Vagina (tissue), 2 donors: ENCODE measurements around the gene NOS3. TPM values are rescaled to one million over a fixed set of nuclear protein-coding genes. Genes with fewer than 3 reads are reported as not detected.

Experiments used
- DNase-seq, 2 donors: peaks; one replicate each; pipeline ENCODE4 v3.0.0-alpha.2; 2017; ENCODE audit errors: extremely low spot score in 2 of 2
- H3K27ac ChIP-seq: fragments of 200-600 bp; sonication (generic); one replicate; pipeline ENCODE4 v1.5.1; 2019
- H3K27me3 ChIP-seq: fragments of 200-600 bp; sonication (generic); one replicate; pipeline ENCODE4 v1.5.1; 2019
- H3K36me3 ChIP-seq, 2 donors: fragments of 200-600 bp; sonication (generic); one replicate each; pipeline ENCODE4 v1.5.1; 2017 to 2019
- H3K4me1 ChIP-seq: fragments of 200-600 bp; sonication (generic); one replicate; pipeline ENCODE4 v1.5.1; 2019
- H3K4me3 ChIP-seq, 2 donors: fragments of 200-600 bp; sonication (generic); 1 replicate in 1 of 2; 2 replicates in 1 of 2; pipeline ENCODE4 v1.5.1; 2016 to 2019
- H3K9me3 ChIP-seq: fragments of 200-600 bp; sonication (generic); one replicate; pipeline ENCODE4 v1.5.1; 2019
- POLR2A ChIP-seq, 2 donors: fragments of 450-650 bp; IDR thresholded peaks; one replicate each; pipeline ENCODE4 v1.6.1; 2017; ENCODE audit warnings: antibody characterized with exemption in 2 of 2, mild to moderate bottlenecking in 2 of 2, moderate library complexity in 2 of 2
- POLR2AphosphoS5 ChIP-seq, 2 donors: sonication (generic); formaldehyde crosslinking; IDR thresholded peaks; one replicate each; pipeline ENCODE4 v1.9.0; 2017; ENCODE audit warnings: antibody characterized with exemption in 2 of 2, mild to moderate bottlenecking in 2 of 2, low read depth in 1 of 2; ENCODE audit not compliant: insufficient read depth in 1 of 2
- intact Hi-C: fragments of 100-400 bp; cut with DNase I; formaldehyde crosslinking; loops from one replicate; pipeline ENCODE4 v1.15.1; 2023
- total RNA-seq: library from RNA; depleted of rRNA; stranded (reverse); fragments of >200 nt; gene quantifications from one replicate; pipeline ENCODE4 v1.2.3, GENCODE V29; 2016
- TF ChIP-seq, protein P1 (sequence below), 3 experiments: fragments of 450-650 bp in 2 of 3; fragments of 200-600 bp in 1 of 3; sonication (generic) in 1 of 3; IDR thresholded peaks; one replicate each; pipeline ENCODE4 v1.5.1; 2017 to 2019; ENCODE audit warnings: antibody characterized with exemption in 3 of 3, mild to moderate bottlenecking in 2 of 3, moderate library complexity in 2 of 3

NOS3 gene
- total RNA-seq, 1 donor from 2014 or later, result 22.8 TPM

DNA sequence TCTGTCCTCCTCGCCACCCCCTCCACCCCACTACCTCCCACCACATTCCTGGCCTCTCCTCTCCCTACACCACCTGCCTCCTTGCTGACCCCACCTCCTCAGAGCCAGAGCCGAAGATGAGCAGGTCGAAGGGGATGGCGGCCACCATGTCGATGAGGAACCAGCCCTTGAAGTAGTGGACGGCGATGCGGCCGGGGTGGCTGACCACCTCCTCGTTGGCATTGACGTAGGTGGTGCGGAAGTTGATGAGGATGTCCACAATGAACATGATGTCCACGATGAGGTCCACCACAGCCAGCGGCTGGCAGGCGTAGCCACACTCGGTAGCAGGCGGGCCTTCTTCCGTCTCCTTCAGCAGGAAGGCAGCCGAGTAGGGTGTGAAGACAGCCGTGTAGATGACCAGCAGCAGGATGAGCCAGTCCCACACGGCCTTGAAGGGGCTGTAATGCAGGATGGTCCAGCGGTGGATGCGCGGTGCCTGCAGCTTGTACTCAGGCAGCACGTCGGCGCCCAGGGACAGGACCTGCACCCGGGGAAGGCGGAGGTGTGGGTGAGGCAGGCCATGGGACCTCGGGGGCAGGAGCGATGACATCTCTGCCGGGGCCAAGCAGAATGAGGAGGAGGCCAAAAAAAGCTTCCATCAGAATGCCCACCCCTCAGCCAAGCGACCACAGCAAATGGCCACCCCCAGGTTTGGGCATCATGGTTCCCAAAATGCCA lies 38.3 kb upstream of the NOS3 start:
- no peak for TF ChIP-seq POLR2A (IDR thresholded peaks at IDR 0.05)
- TF ChIP-seq, protein P1, sequence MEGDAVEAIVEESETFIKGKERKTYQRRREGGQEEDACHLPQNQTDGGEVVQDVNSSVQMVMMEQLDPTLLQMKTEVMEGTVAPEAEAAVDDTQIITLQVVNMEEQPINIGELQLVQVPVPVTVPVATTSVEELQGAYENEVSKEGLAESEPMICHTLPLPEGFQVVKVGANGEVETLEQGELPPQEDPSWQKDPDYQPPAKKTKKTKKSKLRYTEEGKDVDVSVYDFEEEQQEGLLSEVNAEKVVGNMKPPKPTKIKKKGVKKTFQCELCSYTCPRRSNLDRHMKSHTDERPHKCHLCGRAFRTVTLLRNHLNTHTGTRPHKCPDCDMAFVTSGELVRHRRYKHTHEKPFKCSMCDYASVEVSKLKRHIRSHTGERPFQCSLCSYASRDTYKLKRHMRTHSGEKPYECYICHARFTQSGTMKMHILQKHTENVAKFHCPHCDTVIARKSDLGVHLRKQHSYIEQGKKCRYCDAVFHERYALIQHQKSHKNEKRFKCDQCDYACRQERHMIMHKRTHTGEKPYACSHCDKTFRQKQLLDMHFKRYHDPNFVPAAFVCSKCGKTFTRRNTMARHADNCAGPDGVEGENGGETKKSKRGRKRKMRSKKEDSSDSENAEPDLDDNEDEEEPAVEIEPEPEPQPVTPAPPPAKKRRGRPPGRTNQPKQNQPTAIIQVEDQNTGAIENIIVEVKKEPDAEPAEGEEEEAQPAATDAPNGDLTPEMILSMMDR (IDR thresholded peaks at IDR 0.05), result no peak
- TF ChIP-seq POLR2AphosphoS5 (IDR thresholded peaks at IDR 0.05; ENCODE audit: insufficient read depth in 1 of 2, low read depth in 1 of 2), result no peak
- Histone ChIP-seq H3K36me3 (no peaks in the 10 kb centered on the region), H3K27me3 (no peaks in the 10 kb centered on the region), H3K9me3 (no peaks in the 10 kb centered on the region), H3K4me3 (no peak overlapping the region), H3K4me1 (peaks cover 14% of the 10 kb centered on the region), H3K27ac (no peak overlapping the region)
- intact Hi-C loops, result no loop called here
- no peak for DNase-seq

DNA sequence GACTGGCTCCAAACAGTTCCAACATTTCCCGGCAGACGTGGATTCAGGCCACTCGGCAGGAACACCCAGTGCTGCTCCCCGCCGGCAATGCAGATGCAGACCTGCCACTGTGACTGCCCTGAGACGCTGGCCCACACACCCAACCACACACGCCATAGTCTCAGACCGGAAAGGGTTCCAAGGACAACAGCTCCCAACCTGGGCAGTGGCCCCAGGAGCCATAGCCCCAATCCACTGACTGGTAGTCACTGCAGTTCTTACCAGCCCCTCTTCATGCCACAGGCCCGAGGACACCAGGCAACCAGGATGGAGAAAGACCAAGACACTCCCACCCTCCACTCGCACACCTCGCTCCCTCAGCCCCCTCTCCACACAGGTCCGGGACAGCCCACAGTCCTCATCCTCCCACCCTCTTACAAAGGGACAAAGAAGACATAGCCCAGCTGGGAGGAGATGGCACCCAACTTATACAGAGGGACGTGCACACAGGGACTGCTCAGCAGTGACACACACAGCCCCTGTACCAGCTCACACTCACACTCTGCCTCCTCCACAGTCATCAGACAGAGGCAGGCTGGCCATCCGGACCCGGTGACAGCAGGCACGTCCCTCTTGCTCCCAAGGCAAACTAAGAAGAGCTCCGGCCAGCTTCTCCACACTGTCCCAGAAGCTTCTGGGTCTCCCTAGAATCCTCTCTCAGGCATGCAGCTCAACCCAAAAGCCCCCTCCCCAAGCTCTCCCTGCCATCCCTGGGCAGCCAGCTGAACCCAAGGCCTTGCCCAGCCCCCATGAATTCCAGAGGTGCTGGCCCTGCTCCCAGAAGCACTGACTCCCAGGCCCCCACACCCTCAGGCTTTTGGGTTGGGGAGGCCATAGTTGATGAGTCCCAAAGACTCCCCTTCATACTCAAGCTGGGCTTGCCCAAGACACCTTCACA lies 37.5 kb upstream of the NOS3 start:
- intact Hi-C loops, result no loop called here
- no peak overlapping the region for H3K27ac ChIP-seq
- H3K36me3 ChIP-seq, result no peaks in the 10 kb centered on the region
- no peaks in the 10 kb centered on the region for H3K9me3 ChIP-seq
- TF ChIP-seq POLR2AphosphoS5 (IDR thresholded peaks at IDR 0.05; ENCODE audit: insufficient read depth in 1 of 2, low read depth in 1 of 2), result no peak
- TF ChIP-seq POLR2A (IDR thresholded peaks at IDR 0.05), result no peak
- TF ChIP-seq, protein P1 (IDR thresholded peaks at IDR 0.05), result no peak
- H3K27me3 ChIP-seq, result no peaks in the 10 kb centered on the region
- peaks cover 10% of the 10 kb centered on the region for H3K4me1 ChIP-seq
- H3K4me3 ChIP-seq, result no peak overlapping the region
- no peak for DNase-seq

GRCh38 chr7:150954201-150954985 lies 36.4 kb upstream of the NOS3 start:
- Histone ChIP-seq H3K27me3 (no peaks in the 10 kb centered on the region), H3K9me3 (no peaks in the 10 kb centered on the region), H3K4me1 (peaks cover 10% of the 10 kb centered on the region), H3K27ac (no peak overlapping the region), H3K36me3 (no peaks in the 10 kb centered on the region), H3K4me3 (peak overlapping the region in 1 of 2 donors; percentile 33)
- DNase-seq, result no peak
- TF ChIP-seq POLR2A (IDR thresholded peaks at IDR 0.05), result no peak
- no peak for TF ChIP-seq POLR2AphosphoS5 (IDR thresholded peaks at IDR 0.05; ENCODE audit: insufficient read depth in 1 of 2, low read depth in 1 of 2)
- intact Hi-C loops, result no loop called here

- H3K4me1 ChIP-seq, result peaks cover 10% of the 10 kb centered on the region
- DNase-seq, result no peak
These were observed 35.8 kb upstream of the NOS3 start for GRCh38 chr7:150954986-150955518.

More at GRCh38 chr7:150954986-150955518, 35.8 kb upstream of the NOS3 start:
- Histone ChIP-seq H3K27ac (peak overlapping the region; percentile 55), H3K9me3 (no peaks in the 10 kb centered on the region), H3K27me3 (no peaks in the 10 kb centered on the region), H3K4me3 (peak overlapping the region; percentile 17 to 33), H3K36me3 (no peaks in the 10 kb centered on the region)
- TF ChIP-seq POLR2AphosphoS5 (IDR thresholded peaks at IDR 0.05; ENCODE audit: insufficient read depth in 1 of 2, low read depth in 1 of 2), result no peak
- TF ChIP-seq POLR2A (IDR thresholded peaks at IDR 0.05), result no peak
- TF ChIP-seq, protein P1 (IDR thresholded peaks at IDR 0.05), result no peak
- intact Hi-C loops, result no loop called here
